ENCODE results near the gene PDE1A.

- no peak for TF ChIP-seq CTCF (IDR thresholded peaks at IDR 0.05 in 4 of 5, conservative IDR thresholded peaks at IDR 0.05 in 1 of 5)
- TF ChIP-seq POLR2A (IDR thresholded peaks at IDR 0.05), result no peak
Observed at GRCh38 chr2:182381225-182381624, 45.6 kb downstream of the PDE1A start.
